Spleen (tissue), 7 donors: ENCODE results near the gene CLASP2.

Experiments
- CTCF ChIP-seq, 11 experiments: fragments of 200-600 bp in 7 of 11; fragments of 450-650 bp in 4 of 11; sonication (generic) in 4 of 11; IDR thresholded peaks in 8 of 11; conservative IDR thresholded peaks in 3 of 11; 1 replicate in 7 of 11; 2 replicates in 4 of 11; pipeline versions ENCODE4 v1.4.0 to v1.8.0; 2016 to 2021; ENCODE audit warnings: antibody characterized with exemption in 11 of 11, inconsistent platforms in 4 of 11, mild to moderate bottlenecking in 1 of 11
- POLR2A ChIP-seq, 3 donors: fragments of 450-650 bp; IDR thresholded peaks; one replicate each; pipeline ENCODE4 v1.5.1; 2017; ENCODE audit warnings: antibody characterized with exemption in 3 of 3, mild to moderate bottlenecking in 1 of 3
- POLR2AphosphoS5 ChIP-seq, 3 donors: sonication (generic); formaldehyde crosslinking; IDR thresholded peaks; one replicate each; pipeline ENCODE4 v1.5.1; 2017; ENCODE audit warnings: antibody characterized with exemption in 3 of 3
- donor health status: DM: no; HTN: no; CAD: no; lungs with moderate emphysema.
- donor health status: DM: no; HTN: no; CAD: no.
- donor health status: DM: no; HTN: no; CAD: no.

DNA sequence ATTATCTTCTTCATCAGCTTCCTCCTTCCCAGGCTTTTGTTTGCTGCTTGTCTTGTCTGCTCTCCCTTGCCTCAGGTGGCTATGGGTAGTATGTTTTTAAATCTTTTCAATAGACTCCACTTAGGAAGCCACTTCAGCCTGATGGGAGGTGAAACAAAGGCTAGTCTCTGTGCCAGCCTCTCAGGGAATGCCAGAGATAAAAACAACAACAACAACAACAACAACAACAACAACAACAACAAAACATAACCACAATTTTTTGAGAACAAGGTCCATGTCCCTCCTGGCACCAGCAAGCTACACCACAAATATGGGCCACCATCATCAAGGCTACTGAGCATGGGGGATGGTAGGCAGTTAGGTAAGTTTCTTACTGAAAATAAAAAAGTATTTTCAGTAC lies 213.0 kb downstream of the CLASP2 start:
- TF ChIP-seq CTCF (IDR thresholded peaks at IDR 0.05 in 8 of 11, conservative IDR thresholded peaks at IDR 0.05 in 3 of 11) (no peak), POLR2A (IDR thresholded peaks at IDR 0.05) (no peak), POLR2AphosphoS5 (IDR thresholded peaks at IDR 0.05) (no peak)
